Measurements from ENCODE around the gene TBCC. TPM values are rescaled to one million over a fixed set of nuclear protein-coding genes. Genes with fewer than 3 reads are reported as not detected.

TBCC gene
- total RNA-seq, 2 experiments from 2014 or later = 78.0 to 136 TPM

GRCh38 chr6:42771741-42772100, 25.8 kb upstream of the TBCC start:
- H3K4me3 ChIP-seq (ENCODE audit: low read depth, low read length, poor library complexity, severe bottlenecking) = peak overlapping the region; percentile 67
- ChIA-PET POLR2A (interaction anchor here (0.6 to 27.1 kb wide), 6 partner anchors 9 to 25 kb away, joined by 4 to 494 read pairs (median 20); partner anchors contain the start of genes BICRAL and TBCC), CTCF (ENCODE audit: unreplicated experiment) (interaction anchor here (0.6 to 1.4 kb wide), 3 partner anchors 24 to 410 kb away, joined by 3 read pairs; partner anchors contain the start of gene CUL9)
- H4K20me1 ChIP-seq (ENCODE audit: insufficient read depth, low read length) = no peaks in the 10 kb centered on the region
- no peaks in the 10 kb centered on the region for H3K36me3 ChIP-seq (ENCODE audit: insufficient read depth, low read length)
- TF ChIP-seq CTCF (conservative IDR thresholded peaks at IDR 0.05; ENCODE audit: low read length) (no peak), EZH2phosphoT487 (IDR thresholded peaks at IDR 0.05; ENCODE audit: borderline replicate concordance, low read depth, low read length) (no peak)
- peaks cover 72% of the 10 kb centered on the region for H3K4me1 ChIP-seq (ENCODE audit: insufficient read depth, low read length, poor library complexity, severe bottlenecking)
- intact Hi-C loops (cut with micrococcal nuclease; ENCODE audit: unreplicated experiment) = loop anchor here (1.0 kb wide), 2 partner anchors 12 to 25 kb away; partner anchors contain the start of gene TBCC
- H3K9me3 ChIP-seq (ENCODE audit: low read length) = no peaks in the 10 kb centered on the region
- H3K9me2 ChIP-seq (ENCODE audit: insufficient read depth, low read length) = no peaks in the 10 kb centered on the region
- peak overlapping the region; percentile 94 for H3K4me2 ChIP-seq (ENCODE audit: low read length)
- H3K27ac ChIP-seq (ENCODE audit: low read depth, low read length, poor library complexity, severe bottlenecking) = peak overlapping the region; percentile 96
- peak; percentile 51 for DNase-seq (ENCODE audit: low spot score)
- H3K79me2 ChIP-seq (ENCODE audit: insufficient read depth, low read depth, low read length) = peaks cover 46% of the 10 kb centered on the region; the same call in 1 of the 2 replicates
- BruUV-seq (replicated peaks) = TSS peak; percentile 74
- peak overlapping the region; percentile 11; the same call in 1 of the 2 replicates for H2AFZ ChIP-seq (ENCODE audit: low read length)

GRCh38 chr6:42769836-42770235, 23.9 kb upstream of the TBCC start:
- Histone ChIP-seq H3K9me2 (ENCODE audit: insufficient read depth, low read length) (no peaks in the 10 kb centered on the region), H3K36me3 (ENCODE audit: insufficient read depth, low read length) (no peaks in the 10 kb centered on the region), H3K4me1 (ENCODE audit: insufficient read depth, low read length, poor library complexity, severe bottlenecking) (peaks cover 54% of the 10 kb centered on the region), H2AFZ (ENCODE audit: low read length) (no peak overlapping the region), H3K79me2 (ENCODE audit: insufficient read depth, low read depth, low read length) (peaks cover 32% of the 10 kb centered on the region; the same call in 1 of the 2 replicates), H3K9me3 (ENCODE audit: low read length) (no peaks in the 10 kb centered on the region), H3K4me3 (ENCODE audit: low read depth, low read length, poor library complexity, severe bottlenecking) (no peak overlapping the region), H3K27ac (ENCODE audit: low read depth, low read length, poor library complexity, severe bottlenecking) (peak overlapping the region; percentile 28), H3K4me2 (ENCODE audit: low read length) (peak overlapping the region; percentile 8; the same call in 1 of the 2 replicates), H4K20me1 (ENCODE audit: insufficient read depth, low read length) (no peaks in the 10 kb centered on the region)
- ChIA-PET CTCF (ENCODE audit: unreplicated experiment) (interaction anchor here (1.3 kb wide), 1 partner anchor 22 kb away, joined by 5 read pairs; no protein-coding TSS in a partner anchor), POLR2A (interaction anchor here (0.6 to 27.1 kb wide), 6 partner anchors 7 to 160 kb away, joined by 3 to 494 read pairs (median 20); partner anchors contain the start of genes BICRAL, CNPY3 and TBCC)
- no peak for DNase-seq (ENCODE audit: low spot score)
- no peak for TF ChIP-seq CTCF (conservative IDR thresholded peaks at IDR 0.05; ENCODE audit: low read length)
- no peak for TF ChIP-seq EZH2phosphoT487 (IDR thresholded peaks at IDR 0.05; ENCODE audit: borderline replicate concordance, low read depth, low read length)
- no TSS peak for BruUV-seq (replicated peaks)
- intact Hi-C loops (cut with micrococcal nuclease; ENCODE audit: unreplicated experiment) = no loop called here

- Histone ChIP-seq H3K4me1 (ENCODE audit: insufficient read depth, low read length, poor library complexity, severe bottlenecking) (peaks cover 46% of the 10 kb centered on the region), H3K27ac (ENCODE audit: low read depth, low read length, poor library complexity, severe bottlenecking) (no peak overlapping the region)
- intact Hi-C loops (cut with micrococcal nuclease; ENCODE audit: unreplicated experiment) = no loop called here
These were observed 23.1 kb upstream of the TBCC start for GRCh38 chr6:42769051-42769450.

More at GRCh38 chr6:42769051-42769450, 23.1 kb upstream of the TBCC start:
- no TSS peak for BruUV-seq (replicated peaks)
- DNase-seq (ENCODE audit: low spot score) = no peak
- ChIA-PET POLR2A (interaction anchor here (0.6 to 27.1 kb wide), 6 partner anchors 11 to 886 kb away, joined by 3 to 494 read pairs (median 18); partner anchors contain the start of genes BICRAL and TBCC), CTCF (ENCODE audit: unreplicated experiment) (interaction anchor here (0.6 to 1.3 kb wide), 3 partner anchors 12 to 23 kb away, joined by 3 to 5 read pairs (median 5); partner anchors contain the start of gene TBCC)
- TF ChIP-seq EZH2phosphoT487 (IDR thresholded peaks at IDR 0.05; ENCODE audit: borderline replicate concordance, low read depth, low read length) = no peak
- no peak for TF ChIP-seq CTCF (conservative IDR thresholded peaks at IDR 0.05; ENCODE audit: low read length)
- H4K20me1 ChIP-seq (ENCODE audit: insufficient read depth, low read length) = no peaks in the 10 kb centered on the region
- no peaks in the 10 kb centered on the region for H3K9me2 ChIP-seq (ENCODE audit: insufficient read depth, low read length)
- no peaks in the 10 kb centered on the region for H3K36me3 ChIP-seq (ENCODE audit: insufficient read depth, low read length)
- H3K79me2 ChIP-seq (ENCODE audit: insufficient read depth, low read depth, low read length) = peaks cover 24% of the 10 kb centered on the region; the same call in 1 of the 2 replicates
- no peak overlapping the region for H3K4me3 ChIP-seq (ENCODE audit: low read depth, low read length, poor library complexity, severe bottlenecking)
- no peaks in the 10 kb centered on the region for H3K9me3 ChIP-seq (ENCODE audit: low read length)
- no peak overlapping the region for H3K4me2 ChIP-seq (ENCODE audit: low read length)
- no peak overlapping the region for H2AFZ ChIP-seq (ENCODE audit: low read length)

All from OCI-LY7 (cell line).